HL-60 (cell line): ENCODE measurements around the gene ERC2.

Experiments used
- CTCF ChIP-seq: IDR thresholded peaks from one replicate; pipeline ENCODE4 v1.5.1; 2011; ENCODE audit warnings: low read length, control low read depth, inconsistent platforms; ENCODE audit not compliant: insufficient read depth
- GABPA ChIP-seq: IDR thresholded peaks from 2 replicates; pipeline ENCODE4 v1.6.1; 2012; ENCODE audit warnings: low read depth

GRCh38 chr3:55968331-55968730 lies 499.9 kb downstream of the ERC2 start:
- TF ChIP-seq CTCF (no peak), GABPA (no peak)
